ENCODE measurements around the gene PRDM16. TPM values are rescaled to one million over a fixed set of nuclear protein-coding genes. Genes with fewer than 3 reads are reported as not detected.

PRDM16 gene
- total and polyA plus RNA-seq, 2 experiments from 2014 or later = 0.14 to 0.16 TPM

GRCh38 chr1:3357526-3358297 is 288.7 kb downstream of the PRDM16 start:
- H3K27me3 Mint-ChIP-seq (ENCODE audit: insufficient read depth, low read depth, poor library complexity) = peaks cover 15% of the 10 kb centered on the region

More at GRCh38 chr1:3357526-3358297, 288.7 kb downstream of the PRDM16 start:
- Histone ChIP-seq H3K4me3 (no peak overlapping the region), H3K36me3 (ENCODE audit: insufficient read depth) (no peaks in the 10 kb centered on the region), H3K9me2 (ENCODE audit: insufficient read depth) (no peaks in the 10 kb centered on the region), H3K79me2 (replicated peaks; ENCODE audit: insufficient read depth) (no peaks in the 10 kb centered on the region), H3K4me2 (no peak overlapping the region), H3K27ac (ENCODE audit: low read depth) (no peak overlapping the region), H3K4me1 (ENCODE audit: insufficient read depth) (no peaks in the 10 kb centered on the region; the same call in 1 of the 2 replicates), H3F3A (replicated peaks; ENCODE audit: low read depth) (no peaks in the 10 kb centered on the region), H2AFZ (no peak overlapping the region), H4K20me1 (replicated peaks; ENCODE audit: insufficient read depth) (no peaks in the 10 kb centered on the region), H3K27me3 (ENCODE audit: insufficient read depth) (no peaks in the 10 kb centered on the region)
- Mint-ChIP-seq H3K36me3 (ENCODE audit: low read depth) (no peaks in the 10 kb centered on the region), H3K4me3 (no peak overlapping the region), H3K4me1 (peaks cover 16% of the 10 kb centered on the region; the same call in 2 of the 3 replicates), H3K27ac (no peak overlapping the region), H3K9me3 (no peaks in the 10 kb centered on the region)
- DNase-seq (ENCODE audit: low spot score) (no peak), ATAC-seq (no peak)
- TF ChIP-seq EZH2 (IDR thresholded peaks at IDR 0.05; ENCODE audit: low read depth, unreplicated experiment) (no peak), STAT1 (IDR thresholded peaks at IDR 0.05; ENCODE audit: unreplicated experiment) (no peak), CREB1 (CRISPR knock-in tag; IDR thresholded peaks at IDR 0.05; ENCODE audit: low read depth) (no peak), CTCF (conservative IDR thresholded peaks at IDR 0.05; ENCODE audit: low read depth in 2 of 2) (no peak), EZH2phosphoT487 (IDR thresholded peaks at IDR 0.05; ENCODE audit: unreplicated experiment) (no peak), ZNF114 (CRISPR knock-in tag; IDR thresholded peaks at IDR 0.05) (no peak)
- TF ChIP-seq, protein P1, sequence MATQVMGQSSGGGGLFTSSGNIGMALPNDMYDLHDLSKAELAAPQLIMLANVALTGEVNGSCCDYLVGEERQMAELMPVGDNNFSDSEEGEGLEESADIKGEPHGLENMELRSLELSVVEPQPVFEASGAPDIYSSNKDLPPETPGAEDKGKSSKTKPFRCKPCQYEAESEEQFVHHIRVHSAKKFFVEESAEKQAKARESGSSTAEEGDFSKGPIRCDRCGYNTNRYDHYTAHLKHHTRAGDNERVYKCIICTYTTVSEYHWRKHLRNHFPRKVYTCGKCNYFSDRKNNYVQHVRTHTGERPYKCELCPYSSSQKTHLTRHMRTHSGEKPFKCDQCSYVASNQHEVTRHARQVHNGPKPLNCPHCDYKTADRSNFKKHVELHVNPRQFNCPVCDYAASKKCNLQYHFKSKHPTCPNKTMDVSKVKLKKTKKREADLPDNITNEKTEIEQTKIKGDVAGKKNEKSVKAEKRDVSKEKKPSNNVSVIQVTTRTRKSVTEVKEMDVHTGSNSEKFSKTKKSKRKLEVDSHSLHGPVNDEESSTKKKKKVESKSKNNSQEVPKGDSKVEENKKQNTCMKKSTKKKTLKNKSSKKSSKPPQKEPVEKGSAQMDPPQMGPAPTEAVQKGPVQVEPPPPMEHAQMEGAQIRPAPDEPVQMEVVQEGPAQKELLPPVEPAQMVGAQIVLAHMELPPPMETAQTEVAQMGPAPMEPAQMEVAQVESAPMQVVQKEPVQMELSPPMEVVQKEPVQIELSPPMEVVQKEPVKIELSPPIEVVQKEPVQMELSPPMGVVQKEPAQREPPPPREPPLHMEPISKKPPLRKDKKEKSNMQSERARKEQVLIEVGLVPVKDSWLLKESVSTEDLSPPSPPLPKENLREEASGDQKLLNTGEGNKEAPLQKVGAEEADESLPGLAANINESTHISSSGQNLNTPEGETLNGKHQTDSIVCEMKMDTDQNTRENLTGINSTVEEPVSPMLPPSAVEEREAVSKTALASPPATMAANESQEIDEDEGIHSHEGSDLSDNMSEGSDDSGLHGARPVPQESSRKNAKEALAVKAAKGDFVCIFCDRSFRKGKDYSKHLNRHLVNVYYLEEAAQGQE (IDR thresholded peaks at IDR 0.05; ENCODE audit: unreplicated experiment) = no peak
- TF ChIP-seq, protein P2, sequence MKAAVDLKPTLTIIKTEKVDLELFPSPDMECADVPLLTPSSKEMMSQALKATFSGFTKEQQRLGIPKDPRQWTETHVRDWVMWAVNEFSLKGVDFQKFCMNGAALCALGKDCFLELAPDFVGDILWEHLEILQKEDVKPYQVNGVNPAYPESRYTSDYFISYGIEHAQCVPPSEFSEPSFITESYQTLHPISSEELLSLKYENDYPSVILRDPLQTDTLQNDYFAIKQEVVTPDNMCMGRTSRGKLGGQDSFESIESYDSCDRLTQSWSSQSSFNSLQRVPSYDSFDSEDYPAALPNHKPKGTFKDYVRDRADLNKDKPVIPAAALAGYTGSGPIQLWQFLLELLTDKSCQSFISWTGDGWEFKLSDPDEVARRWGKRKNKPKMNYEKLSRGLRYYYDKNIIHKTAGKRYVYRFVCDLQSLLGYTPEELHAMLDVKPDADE (IDR thresholded peaks at IDR 0.05) = no peak

Data from GM23338 (cell line).